GM12878 (cell line): ENCODE results near the gene TMEM41B.

Experiments
- ATF3 ChIP-seq: IDR thresholded peaks from 2 replicates; pipeline ENCODE4 v1.6.1; 2011; ENCODE audit warnings: low read depth, mild to moderate bottlenecking, low read length, moderate library complexity, borderline replicate concordance; ENCODE audit errors: extremely low read depth
- CTCF ChIP-seq, 3 experiments: IDR thresholded peaks in 2 of 3; conservative IDR thresholded peaks in 1 of 3; 2 replicates each; pipeline ENCODE4 v1.5.1; 2011; ENCODE audit warnings: low read depth in 3 of 3, low read length in 3 of 3, mild to moderate bottlenecking in 3 of 3, control low read depth in 2 of 3, moderate library complexity in 2 of 3, inconsistent platforms in 1 of 3, mixed read lengths in 1 of 3; ENCODE audit not compliant: control insufficient read depth in 2 of 3, insufficient read depth in 1 of 3; ENCODE audit errors: extremely low read depth in 1 of 3
- GABPA ChIP-seq: IDR thresholded peaks from 2 replicates; pipeline ENCODE4 v1.6.1; 2014; ENCODE audit warnings: antibody characterized with exemption, low read depth, mild to moderate bottlenecking, inconsistent platforms
- POLR2A ChIP-seq: IDR thresholded peaks from 2 replicates; pipeline ENCODE4 v1.6.1; 2011; ENCODE audit warnings: low read depth, mild to moderate bottlenecking, low read length
- SPI1 ChIP-seq: IDR thresholded peaks from 2 replicates; pipeline ENCODE4 v1.6.1; 2011; ENCODE audit warnings: low read depth, mild to moderate bottlenecking, low read length, moderate library complexity, borderline replicate concordance; ENCODE audit not compliant: insufficient read depth
- TAF1 ChIP-seq: IDR thresholded peaks from 2 replicates; pipeline ENCODE4 v1.6.1; 2011; ENCODE audit warnings: mild to moderate bottlenecking, low read depth, low read length, borderline replicate concordance
- TF ChIP-seq, protein P1 (sequence below): fragments of 450-650 bp; formaldehyde crosslinking; IDR thresholded peaks from 2 replicates; pipeline ENCODE4 v1.4.0; 2020; ENCODE audit warnings: mild to moderate bottlenecking, moderate library complexity

DNA sequence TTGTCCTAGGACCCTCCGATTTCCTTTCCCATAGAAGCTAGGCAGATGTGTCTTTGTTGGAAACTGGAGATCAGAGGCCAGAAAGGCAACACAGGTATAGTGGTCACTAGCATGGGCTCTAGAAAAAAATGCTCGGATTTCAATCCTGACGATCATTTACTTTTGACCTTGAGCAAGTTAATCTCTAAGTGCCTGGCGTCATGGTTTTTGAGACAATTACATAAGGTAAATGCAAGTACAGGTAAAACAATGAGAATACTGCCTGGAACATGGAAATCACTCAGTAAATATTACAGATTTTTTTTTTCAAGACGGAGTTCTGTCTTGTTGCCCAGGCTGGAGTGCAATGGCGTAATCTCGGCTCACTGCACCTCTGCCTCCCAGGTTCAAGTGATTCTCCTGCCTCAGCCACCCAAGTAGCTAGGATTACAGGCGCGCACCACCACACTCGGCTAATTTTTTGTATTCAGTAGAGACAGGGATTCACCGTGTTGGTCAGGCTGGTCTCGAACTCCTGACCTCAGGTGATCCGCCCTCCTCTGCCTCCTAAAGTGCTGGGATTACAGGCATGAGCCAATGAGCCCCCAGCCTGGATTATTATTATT, 48.2 kb downstream of the TMEM41B start:
- no peak for TF ChIP-seq CTCF (IDR thresholded peaks at IDR 0.05 in 2 of 3, conservative IDR thresholded peaks at IDR 0.05 in 1 of 3; ENCODE audit: control insufficient read depth in 2 of 3, extremely low read depth in 1 of 3, insufficient read depth in 1 of 3, low read depth in 3 of 3, low read length in 3 of 3)
- no peak for TF ChIP-seq GABPA
- TF ChIP-seq POLR2A = no peak
- TF ChIP-seq TAF1 = no peak
- TF ChIP-seq, protein P1, sequence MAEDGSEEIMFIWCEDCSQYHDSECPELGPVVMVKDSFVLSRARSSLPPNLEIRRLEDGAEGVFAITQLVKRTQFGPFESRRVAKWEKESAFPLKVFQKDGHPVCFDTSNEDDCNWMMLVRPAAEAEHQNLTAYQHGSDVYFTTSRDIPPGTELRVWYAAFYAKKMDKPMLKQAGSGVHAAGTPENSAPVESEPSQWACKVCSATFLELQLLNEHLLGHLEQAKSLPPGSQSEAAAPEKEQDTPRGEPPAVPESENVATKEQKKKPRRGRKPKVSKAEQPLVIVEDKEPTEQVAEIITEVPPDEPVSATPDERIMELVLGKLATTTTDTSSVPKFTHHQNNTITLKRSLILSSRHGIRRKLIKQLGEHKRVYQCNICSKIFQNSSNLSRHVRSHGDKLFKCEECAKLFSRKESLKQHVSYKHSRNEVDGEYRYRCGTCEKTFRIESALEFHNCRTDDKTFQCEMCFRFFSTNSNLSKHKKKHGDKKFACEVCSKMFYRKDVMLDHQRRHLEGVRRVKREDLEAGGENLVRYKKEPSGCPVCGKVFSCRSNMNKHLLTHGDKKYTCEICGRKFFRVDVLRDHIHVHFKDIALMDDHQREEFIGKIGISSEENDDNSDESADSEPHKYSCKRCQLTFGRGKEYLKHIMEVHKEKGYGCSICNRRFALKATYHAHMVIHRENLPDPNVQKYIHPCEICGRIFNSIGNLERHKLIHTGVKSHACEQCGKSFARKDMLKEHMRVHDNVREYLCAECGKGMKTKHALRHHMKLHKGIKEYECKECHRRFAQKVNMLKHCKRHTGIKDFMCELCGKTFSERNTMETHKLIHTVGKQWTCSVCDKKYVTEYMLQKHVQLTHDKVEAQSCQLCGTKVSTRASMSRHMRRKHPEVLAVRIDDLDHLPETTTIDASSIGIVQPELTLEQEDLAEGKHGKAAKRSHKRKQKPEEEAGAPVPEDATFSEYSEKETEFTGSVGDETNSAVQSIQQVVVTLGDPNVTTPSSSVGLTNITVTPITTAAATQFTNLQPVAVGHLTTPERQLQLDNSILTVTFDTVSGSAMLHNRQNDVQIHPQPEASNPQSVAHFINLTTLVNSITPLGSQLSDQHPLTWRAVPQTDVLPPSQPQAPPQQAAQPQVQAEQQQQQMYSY (CRISPR knock-in tag) = no peak
- no peak for TF ChIP-seq ATF3
- no peak for TF ChIP-seq SPI1
